Right atrium auricular region (tissue), 2 donors: ENCODE measurements around the gene AURKB. TPM values are rescaled to one million over a fixed set of nuclear protein-coding genes. Genes with fewer than 3 reads are reported as not detected.

Experiments used
- DNase-seq: peaks from one replicate; pipeline ENCODE4 v3.0.0-alpha.2; 2019; ENCODE audit warnings: low spot score
- H3K27ac ChIP-seq, 2 donors: fragments of 200-600 bp; sonication (generic); 1 replicate in 1 of 2; 2 replicates in 1 of 2; pipeline ENCODE4 v1.5.1; 2016 to 2019
- H3K27me3 ChIP-seq, 2 donors: fragments of 200-600 bp; sonication (generic); one replicate each; pipeline versions ENCODE4 v1.5.1 to v1.6.0; 2017 to 2019
- H3K36me3 ChIP-seq: fragments of 200-600 bp; sonication (generic); one replicate; pipeline ENCODE4 v1.5.1; 2016
- H3K4me1 ChIP-seq, 2 donors: fragments of 200-600 bp; sonication (generic); one replicate each; pipeline versions ENCODE4 v1.5.1 to v1.6.0; 2017 to 2019
- H3K4me3 ChIP-seq, 2 donors: fragments of 200-600 bp; sonication (generic); 1 replicate in 1 of 2; 2 replicates in 1 of 2; pipeline ENCODE4 v1.5.1; 2017 to 2019; ENCODE audit warnings: mild to moderate bottlenecking in 1 of 2, moderate library complexity in 1 of 2
- H3K9me3 ChIP-seq, 2 donors: fragments of 200-600 bp; sonication (generic); one replicate each; pipeline ENCODE4 v1.5.1; 2019
- total RNA-seq, 2 donors: library from RNA; depleted of rRNA; stranded (reverse); fragments of >200 nt; gene quantifications; one replicate each; pipeline ENCODE4 v1.1.0, GENCODE V29; 2016
- TF ChIP-seq, protein P1 (sequence below), 2 donors: fragments of 200-600 bp; sonication (generic); IDR thresholded peaks; one replicate each; pipeline ENCODE4 v1.5.1; 2019; ENCODE audit warnings: antibody characterized with exemption in 2 of 2

AURKB gene
- total RNA-seq, 2 donors from 2014 or later: 1.8 TPM; not detected in 1

DNA sequence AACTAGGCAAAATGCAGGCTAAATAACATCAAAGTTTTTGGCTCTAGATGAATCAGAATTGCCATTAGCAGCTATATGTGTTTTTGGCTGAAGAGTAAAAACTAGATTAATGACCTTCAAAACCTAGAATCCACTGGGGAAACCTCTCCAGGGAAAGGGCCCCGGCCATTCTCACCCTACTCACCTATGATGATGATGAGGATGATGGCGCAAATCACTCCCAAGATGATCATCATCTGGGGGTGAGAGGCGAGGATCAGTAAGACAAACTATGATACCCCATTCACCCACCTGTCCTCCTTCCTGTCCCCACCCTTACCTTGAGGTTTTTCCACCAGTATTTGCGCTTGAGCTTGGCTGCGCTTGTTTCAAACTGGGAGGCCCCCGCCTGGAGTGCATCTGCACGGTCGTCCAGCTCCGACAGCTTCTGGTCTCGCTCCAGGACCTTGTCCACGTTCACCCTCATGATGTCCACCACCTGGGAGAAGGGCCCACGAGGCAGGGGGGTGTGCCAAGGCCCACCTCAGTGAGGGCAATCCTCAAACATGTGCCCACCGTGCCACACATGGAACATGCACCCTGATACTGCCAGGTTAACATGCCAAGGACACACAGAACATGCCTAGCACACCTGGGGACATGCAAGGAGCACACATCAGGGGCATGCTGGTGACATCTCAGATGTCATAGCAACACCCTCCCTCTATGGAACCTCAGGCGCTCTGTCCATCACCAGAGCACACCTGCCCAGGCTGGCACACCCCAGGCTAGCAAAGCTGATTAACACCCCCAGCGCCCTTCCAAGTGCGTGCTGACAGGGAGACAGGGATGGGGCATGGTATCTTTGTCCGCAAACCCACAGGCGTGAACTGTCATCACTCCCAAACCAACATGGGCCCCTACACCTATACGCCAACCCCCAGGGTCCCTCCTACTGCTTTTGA, 48.8 kb downstream of the AURKB start:
- peaks cover 0 to 58% of the 10 kb centered on the region in 2 donors for H3K4me1 ChIP-seq
- no peak for DNase-seq
- TF ChIP-seq, protein P1, sequence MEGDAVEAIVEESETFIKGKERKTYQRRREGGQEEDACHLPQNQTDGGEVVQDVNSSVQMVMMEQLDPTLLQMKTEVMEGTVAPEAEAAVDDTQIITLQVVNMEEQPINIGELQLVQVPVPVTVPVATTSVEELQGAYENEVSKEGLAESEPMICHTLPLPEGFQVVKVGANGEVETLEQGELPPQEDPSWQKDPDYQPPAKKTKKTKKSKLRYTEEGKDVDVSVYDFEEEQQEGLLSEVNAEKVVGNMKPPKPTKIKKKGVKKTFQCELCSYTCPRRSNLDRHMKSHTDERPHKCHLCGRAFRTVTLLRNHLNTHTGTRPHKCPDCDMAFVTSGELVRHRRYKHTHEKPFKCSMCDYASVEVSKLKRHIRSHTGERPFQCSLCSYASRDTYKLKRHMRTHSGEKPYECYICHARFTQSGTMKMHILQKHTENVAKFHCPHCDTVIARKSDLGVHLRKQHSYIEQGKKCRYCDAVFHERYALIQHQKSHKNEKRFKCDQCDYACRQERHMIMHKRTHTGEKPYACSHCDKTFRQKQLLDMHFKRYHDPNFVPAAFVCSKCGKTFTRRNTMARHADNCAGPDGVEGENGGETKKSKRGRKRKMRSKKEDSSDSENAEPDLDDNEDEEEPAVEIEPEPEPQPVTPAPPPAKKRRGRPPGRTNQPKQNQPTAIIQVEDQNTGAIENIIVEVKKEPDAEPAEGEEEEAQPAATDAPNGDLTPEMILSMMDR (IDR thresholded peaks at IDR 0.05): no peak
- no peaks in the 10 kb centered on the region for H3K27me3 ChIP-seq
- peak overlapping the region; percentile 99 for H3K27ac ChIP-seq
- no peaks in the 10 kb centered on the region for H3K9me3 ChIP-seq
- peaks cover 22% of the 10 kb centered on the region for H3K36me3 ChIP-seq
- peak overlapping the region; percentile 97 for H3K4me3 ChIP-seq

DNA sequence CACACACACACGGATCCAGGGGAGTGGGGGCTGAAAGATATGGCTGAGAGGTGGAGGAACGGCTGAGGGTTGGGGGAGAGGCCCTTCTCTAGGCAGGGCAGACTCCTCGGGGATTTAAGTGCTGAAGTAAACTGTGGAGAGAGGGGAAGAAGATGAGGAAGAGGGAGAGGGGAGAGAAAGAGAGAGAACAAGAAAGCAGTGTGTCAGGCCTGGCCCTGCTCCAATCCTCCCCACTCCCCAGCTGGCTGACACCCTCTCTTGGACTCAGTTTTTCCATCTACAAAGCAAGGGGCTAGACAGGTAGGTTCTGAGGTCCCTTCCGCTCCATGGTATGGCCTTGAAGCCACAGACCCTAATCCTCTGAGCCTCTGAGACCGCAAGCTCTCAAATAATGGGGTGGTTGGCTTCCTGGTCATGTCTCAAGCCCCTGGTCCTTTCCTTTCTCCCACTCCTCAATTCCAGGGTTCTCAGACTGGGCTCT, 49.6 kb downstream of the AURKB start:
- H3K36me3 ChIP-seq: peaks cover 22% of the 10 kb centered on the region
- TF ChIP-seq, protein P1 (IDR thresholded peaks at IDR 0.05): no peak
- H3K4me1 ChIP-seq: peaks cover 0 to 58% of the 10 kb centered on the region in 2 donors
- peak overlapping the region in 1 of 2 donors; percentile 97 for H3K4me3 ChIP-seq
- peak overlapping the region; percentile 99 for H3K27ac ChIP-seq
- no peaks in the 10 kb centered on the region for H3K27me3 ChIP-seq
- no peak for DNase-seq
- no peaks in the 10 kb centered on the region for H3K9me3 ChIP-seq

DNA sequence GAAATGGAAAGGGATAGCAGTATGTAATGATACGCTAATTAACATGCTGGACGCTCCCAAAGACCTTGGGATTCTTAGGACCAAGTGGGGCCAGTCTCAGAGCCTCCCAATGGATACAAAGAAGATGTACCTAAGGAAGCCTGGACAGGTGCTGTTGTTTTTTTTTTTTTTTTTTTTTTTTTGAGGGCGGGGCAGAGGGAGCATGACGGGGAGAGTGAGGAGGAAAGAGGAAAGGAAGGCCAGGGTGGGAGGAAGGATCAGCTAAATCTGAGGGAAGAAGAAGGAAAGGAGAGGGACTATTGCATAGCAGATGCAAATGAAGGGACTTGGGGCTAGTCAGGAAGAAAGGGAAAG, 50.2 kb downstream of the AURKB start:
- Histone ChIP-seq H3K27ac (peak overlapping the region; percentile 99), H3K36me3 (peaks cover 22% of the 10 kb centered on the region), H3K4me1 (peaks cover 0 to 58% of the 10 kb centered on the region in 2 donors), H3K27me3 (no peaks in the 10 kb centered on the region), H3K9me3 (no peaks in the 10 kb centered on the region), H3K4me3 (no peak overlapping the region)
- DNase-seq: no peak
- TF ChIP-seq, protein P1 (IDR thresholded peaks at IDR 0.05): no peak

DNA sequence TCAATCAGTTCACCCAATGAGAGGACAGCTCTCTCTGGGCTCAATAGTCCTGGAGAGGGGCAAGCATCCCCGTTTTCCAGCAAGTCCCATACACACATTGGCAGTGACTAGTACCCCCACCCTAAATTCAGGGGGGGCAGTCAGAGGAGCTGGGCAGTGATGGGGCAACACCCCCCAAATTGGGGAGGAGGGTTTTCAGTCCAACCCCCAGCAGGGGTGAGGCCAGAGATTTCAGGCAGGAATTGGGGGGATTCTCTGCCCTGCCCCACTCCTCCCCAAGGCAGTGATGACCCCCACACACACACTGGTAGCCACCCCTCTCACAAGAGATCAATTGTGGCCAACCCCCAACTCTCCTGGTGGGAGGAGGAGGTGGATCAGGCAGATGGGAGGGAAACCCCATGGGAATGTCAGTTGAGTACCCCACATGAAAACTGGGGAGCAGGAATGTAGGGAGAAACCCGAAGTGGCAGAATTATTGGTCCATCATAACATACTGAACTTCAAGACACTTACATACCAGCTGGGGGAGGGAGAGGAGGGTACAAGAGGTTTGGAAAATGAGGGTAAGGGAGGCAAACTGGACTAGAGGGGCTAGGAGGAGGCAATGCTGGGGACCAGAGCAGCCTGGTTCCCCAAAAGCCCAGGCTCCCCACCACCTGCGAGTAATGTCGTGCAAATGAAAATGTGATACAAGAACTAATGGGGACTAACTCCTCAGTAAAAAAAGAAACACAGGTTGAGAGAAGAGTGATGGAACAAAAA, 50.7 kb downstream of the AURKB start:
- no peak for DNase-seq
- peaks cover 0 to 54% of the 10 kb centered on the region in 2 donors for H3K4me1 ChIP-seq

DNA sequence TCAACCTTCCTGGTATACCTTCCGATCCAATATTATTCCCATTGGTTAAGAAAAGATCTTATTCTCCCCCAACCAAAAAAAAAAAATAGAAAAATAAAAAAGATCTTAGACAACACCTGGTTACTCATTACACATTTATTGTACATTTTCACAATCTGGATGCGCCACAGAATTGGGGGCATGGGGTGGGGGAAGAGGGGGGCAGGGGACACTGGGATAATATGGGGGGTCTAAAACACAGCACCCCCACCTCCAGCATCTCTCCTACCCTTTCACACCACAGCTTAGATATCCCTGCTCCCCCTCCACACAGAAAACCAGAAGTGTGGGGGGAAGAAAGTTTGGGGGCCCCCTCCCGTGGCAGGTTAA, 51.4 kb downstream of the AURKB start:
- no peaks in the 10 kb centered on the region for H3K9me3 ChIP-seq
- peaks cover 22% of the 10 kb centered on the region for H3K36me3 ChIP-seq
- DNase-seq: no peak
- no peak overlapping the region for H3K4me3 ChIP-seq
- TF ChIP-seq, protein P1 (IDR thresholded peaks at IDR 0.05): peak in 1 of 2 donors; percentile 17
- no peaks in the 10 kb centered on the region for H3K27me3 ChIP-seq
- H3K27ac ChIP-seq: peak overlapping the region; percentile 99
- H3K4me1 ChIP-seq: peaks cover 0 to 48% of the 10 kb centered on the region in 2 donors

More for the DNA sequence above, 50.7 kb downstream of the AURKB start:
- H3K4me3 ChIP-seq: no peak overlapping the region
- peak overlapping the region; percentile 99 for H3K27ac ChIP-seq
- H3K27me3 ChIP-seq: no peaks in the 10 kb centered on the region
- no peaks in the 10 kb centered on the region for H3K9me3 ChIP-seq
- peaks cover 22% of the 10 kb centered on the region for H3K36me3 ChIP-seq
- TF ChIP-seq, protein P1 (IDR thresholded peaks at IDR 0.05): no peak
